ENCODE measurements around the gene KRTAP21-2.
"Not testable (repeated sequence)": the region's sequence is repeated elsewhere in the genome, so short reads cannot be mapped to it uniquely, and the experiment has no call there.

KRTAP21-2 gene

GRCh38 chr21:30747159-30747558 lies at the start of gene KRTAP21-2:
KRTAP21-2 (minus strand) TSS chr21:30747259; CDS start chr21:30747202, 57 bp downstream.
- no peak for DNase-seq

GRCh38 chr21:30793581-30794314 lies 46.7 kb upstream of the KRTAP21-2 start:
- DNase-seq, result no peak

- no peak for DNase-seq
These were observed 32.2 kb upstream of the KRTAP21-2 start for GRCh38 chr21:30779249-30779648.

GRCh38 chr21:30769724-30770431 lies 22.8 kb upstream of the KRTAP21-2 start:
- no peak for DNase-seq

GRCh38 chr21:30760776-30761175 lies 13.7 kb upstream of the KRTAP21-2 start:
- no peak for DNase-seq

- no peak for DNase-seq
These were observed 11.2 kb upstream of the KRTAP21-2 start for GRCh38 chr21:30758306-30758705.

- not testable (repeated sequence) for DNase-seq
These were observed 8.3 kb upstream of the KRTAP21-2 start, which contains the start of gene KRTAP21-1 for GRCh38 chr21:30755328-30755727. KRTAP21-1 (minus strand) TSS chr21:30755428; CDS start chr21:30755378, 50 bp downstream.

- no peak for DNase-seq
These were observed 6.6 kb downstream of the KRTAP21-2 start for GRCh38 chr21:30740462-30740861.

GRCh38 chr21:30733026-30733425 lies 14.0 kb downstream of the KRTAP21-2 start:
- no peak for DNase-seq

- no peak for DNase-seq
These were observed 20.3 kb downstream of the KRTAP21-2 start for GRCh38 chr21:30726726-30727125.

GRCh38 chr21:30719401-30719800 lies 27.7 kb downstream of the KRTAP21-2 start:
- DNase-seq, result no peak

GRCh38 chr21:30718239-30718909 lies 28.7 kb downstream of the KRTAP21-2 start, which contains the start of gene KRTAP21-3:
KRTAP21-3 (minus strand) TSS chr21:30718777; CDS start chr21:30718759, 18 bp downstream.
- DNase-seq, result no peak

GRCh38 chr21:30717105-30717504 lies 30.0 kb downstream of the KRTAP21-2 start:
- no peak for DNase-seq

GRCh38 chr21:30714946-30715345 lies 32.1 kb downstream of the KRTAP21-2 start:
- no peak for DNase-seq

GRCh38 chr21:30714456-30714855 lies 32.6 kb downstream of the KRTAP21-2 start:
- DNase-seq, result no peak

GRCh38 chr21:30713766-30714165 lies 33.3 kb downstream of the KRTAP21-2 start:
- DNase-seq, result no peak

- no peak for DNase-seq
These were observed 36.6 kb downstream of the KRTAP21-2 start for GRCh38 chr21:30710499-30710898.

GRCh38 chr21:30707409-30707808 lies 39.6 kb downstream of the KRTAP21-2 start:
- DNase-seq, result no peak

All from SHP77 treated with DMSO at 0.1 percent for 48 hours (cell line).